ENCODE measurements around the gene CCDC57. TPM values are rescaled to one million over a fixed set of nuclear protein-coding genes. Genes with fewer than 3 reads are reported as not detected.
"Not testable (repeated sequence)": the region's sequence is repeated elsewhere in the genome, so short reads cannot be mapped to it uniquely, and the experiment has no call there.

Gene CCDC57
- total RNA-seq, 4 donors from 2014 or later, result 27.1 to 79.9 (median 50.9) TPM

DNA sequence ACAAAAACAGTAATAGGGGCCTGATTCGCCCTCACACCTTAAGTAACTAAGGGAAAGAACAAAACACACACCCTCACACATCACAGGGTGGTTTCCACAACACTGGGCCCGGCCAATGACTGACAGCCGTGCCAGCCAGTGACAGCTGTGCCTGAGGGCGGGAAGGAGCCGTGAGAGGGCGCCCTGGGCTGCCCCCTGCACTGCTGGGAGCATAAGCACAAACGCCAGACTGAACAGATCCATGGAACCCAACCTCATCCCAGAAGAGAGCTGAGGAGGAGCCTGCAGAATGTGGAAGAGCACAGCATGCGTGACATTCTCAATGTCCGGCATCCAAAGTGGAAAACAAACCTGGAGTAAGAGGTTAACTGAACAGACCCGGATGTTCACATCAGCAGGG lies 44.8 kb upstream of the CCDC57 start:
- H3K4me3 ChIP-seq (replicated peaks in 1 of 3), result no peak overlapping the region
- no peaks in the 10 kb centered on the region for H3K27me3 ChIP-seq
- TF ChIP-seq POLR2A (IDR thresholded peaks at IDR 0.05) (no peak), CTCF (IDR thresholded peaks at IDR 0.05) (no peak)
- 78 to 84% methylated on average over 10 of the region's 10 CpGs for WGBS, 2 donors
- intact Hi-C loops (cut with DNase I), result no loop called here
- H3K4me1 ChIP-seq, result no peaks in the 10 kb centered on the region
- H3K9me3 ChIP-seq, result no peaks in the 10 kb centered on the region
- no peak overlapping the region for H3K27ac ChIP-seq
- peaks cover 43 to 72% of the 10 kb centered on the region in 2 donors for H3K36me3 ChIP-seq
- DNase-seq, result no peak

DNA sequence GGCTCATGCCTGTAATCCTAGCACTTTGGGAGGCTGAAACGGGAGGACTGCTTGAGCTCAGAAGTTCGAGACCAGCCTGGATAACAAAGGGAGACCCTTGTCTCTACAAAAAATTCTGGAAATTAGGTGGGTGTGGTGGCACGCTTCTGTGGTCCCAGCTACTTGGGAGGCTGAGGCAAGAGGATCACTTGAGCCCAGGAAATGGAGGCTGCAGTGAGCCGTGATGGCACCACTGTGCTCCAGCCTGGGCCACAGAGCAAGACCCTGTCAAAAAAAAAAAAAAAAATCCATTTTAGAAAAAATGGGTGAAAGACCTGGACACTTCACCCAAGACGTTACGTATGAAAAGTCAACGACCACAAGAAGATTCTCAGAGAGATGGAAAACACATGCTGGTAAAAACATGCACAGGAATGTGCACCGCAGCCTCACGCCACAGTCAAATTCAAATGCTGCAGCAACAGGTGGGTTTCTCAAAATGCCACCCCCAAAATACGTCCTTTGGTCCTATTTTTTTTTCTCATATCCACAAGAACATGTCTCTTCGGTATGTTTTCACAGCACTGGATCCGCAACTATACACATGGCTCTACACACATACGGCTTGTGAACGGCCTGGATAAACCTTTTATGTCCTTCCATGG lies 43.7 kb upstream of the CCDC57 start:
- TF ChIP-seq CTCF (IDR thresholded peaks at IDR 0.05), result no peak
- TF ChIP-seq POLR2A (IDR thresholded peaks at IDR 0.05), result no peak
- H3K27ac ChIP-seq, result no peak overlapping the region
- WGBS, 2 donors, result 94 to 96% methylated on average over 14 of the region's 14 CpGs
- no peak for DNase-seq
- intact Hi-C loops (cut with DNase I), result no loop called here
- H3K36me3 ChIP-seq, result peaks cover 43 to 72% of the 10 kb centered on the region in 2 donors
- no peak overlapping the region for H3K4me3 ChIP-seq (replicated peaks in 1 of 3)
- no peaks in the 10 kb centered on the region for H3K9me3 ChIP-seq
- no peaks in the 10 kb centered on the region for H3K4me1 ChIP-seq
- H3K27me3 ChIP-seq, result no peaks in the 10 kb centered on the region

GRCh38 chr17:82255402-82255972 lies 42.8 kb upstream of the CCDC57 start:
- intact Hi-C loops (cut with DNase I), result no loop called here
- TF ChIP-seq POLR2A (IDR thresholded peaks at IDR 0.05) (no peak), CTCF (IDR thresholded peaks at IDR 0.05) (no peak)
- H3K27ac ChIP-seq, result no peak overlapping the region
- no peak overlapping the region for H3K4me3 ChIP-seq (replicated peaks in 1 of 3)
- WGBS, 2 donors, result 72 to 88% methylated on average over 13 to 15 of the region's 15 CpGs
- peaks cover 44 to 72% of the 10 kb centered on the region in 2 donors for H3K36me3 ChIP-seq
- no peaks in the 10 kb centered on the region for H3K4me1 ChIP-seq
- no peaks in the 10 kb centered on the region for H3K27me3 ChIP-seq
- no peak for DNase-seq
- no peaks in the 10 kb centered on the region for H3K9me3 ChIP-seq

DNA sequence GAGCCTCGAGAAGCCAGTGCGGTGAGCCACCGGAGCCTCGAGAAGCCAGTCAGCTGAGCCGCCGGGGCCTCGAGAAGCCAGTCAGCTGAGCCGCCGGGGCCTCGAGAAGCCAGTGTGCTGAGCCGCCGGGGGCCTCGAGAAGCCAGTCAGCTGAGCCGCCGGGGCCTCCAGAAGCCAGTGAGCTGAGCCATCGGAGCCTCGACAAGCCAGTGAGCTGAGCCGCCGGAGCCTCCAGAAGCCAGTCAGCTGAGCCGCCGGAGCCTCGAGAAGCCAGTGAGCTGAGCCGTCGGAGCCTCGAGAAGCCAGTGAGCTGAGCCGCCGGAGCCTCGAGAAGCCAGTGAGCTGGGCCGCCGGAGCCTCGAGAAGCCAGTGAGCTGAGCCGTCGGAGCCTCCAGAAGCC lies 42.1 kb upstream of the CCDC57 start:
- peaks cover 51 to 72% of the 10 kb centered on the region in 2 donors for H3K36me3 ChIP-seq
- intact Hi-C loops (cut with DNase I); DNase-seq; H3K4me1 ChIP-seq; H3K27me3 ChIP-seq; H3K4me3 ChIP-seq (replicated peaks in 1 of 3); H3K9me3 ChIP-seq; H3K27ac ChIP-seq: not testable (repeated sequence)
- 97 to 98% methylated on average over 21 to 29 of the region's 33 CpGs for WGBS, 2 donors

DNA sequence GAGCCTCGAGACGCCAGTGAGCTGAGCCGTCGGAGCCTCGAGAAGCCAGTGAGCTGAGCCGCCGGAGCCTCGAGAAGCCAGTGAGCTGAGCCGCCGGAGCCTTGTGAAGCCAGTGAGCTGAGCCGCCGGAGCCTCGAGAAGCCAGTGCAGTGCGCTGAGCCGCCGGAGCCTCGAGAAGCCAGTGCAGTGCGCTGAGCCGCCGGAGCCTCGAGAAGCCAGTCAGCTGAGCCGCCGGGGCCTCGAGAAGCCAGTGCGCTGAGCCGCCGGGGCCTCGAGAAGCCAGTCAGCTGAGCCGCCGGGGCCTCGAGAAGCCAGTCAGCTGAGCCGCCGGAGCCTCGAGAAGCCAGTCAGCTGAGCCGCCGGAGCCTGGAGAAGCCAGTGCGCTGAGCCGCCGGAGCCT lies 41.5 kb upstream of the CCDC57 start:
- H3K9me3 ChIP-seq; H3K27me3 ChIP-seq; DNase-seq; H3K27ac ChIP-seq; H3K4me3 ChIP-seq (replicated peaks in 1 of 3); H3K4me1 ChIP-seq; intact Hi-C loops (cut with DNase I): not testable (repeated sequence)
- H3K36me3 ChIP-seq, result peaks cover 52 to 72% of the 10 kb centered on the region in 2 donors
- 98 to 100% methylated on average over 3 to 18 of the region's 39 CpGs for WGBS, 2 donors

DNA sequence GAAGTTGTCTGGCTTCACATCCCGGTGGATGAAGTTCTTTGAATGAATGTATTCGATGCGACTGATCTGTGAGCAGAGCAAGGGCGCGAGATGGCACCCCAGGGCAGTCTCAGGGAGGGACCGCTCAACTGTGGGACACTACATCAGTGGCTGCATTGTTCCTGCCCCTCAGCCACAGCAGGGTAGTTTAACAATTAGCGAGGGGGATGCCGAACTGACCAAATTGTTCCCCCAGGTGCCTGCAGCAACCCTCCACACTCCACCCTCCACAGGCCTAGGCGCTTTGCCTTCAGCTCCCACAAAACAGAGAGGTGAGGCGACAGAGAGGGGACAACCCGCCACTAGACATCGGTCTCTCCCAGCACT lies 40.5 kb upstream of the CCDC57 start:
- Histone ChIP-seq H3K27ac (no peak overlapping the region), H3K4me3 (replicated peaks in 1 of 3) (no peak overlapping the region), H3K27me3 (no peaks in the 10 kb centered on the region), H3K36me3 (peaks cover 62 to 76% of the 10 kb centered on the region in 2 donors), H3K4me1 (no peaks in the 10 kb centered on the region), H3K9me3 (no peaks in the 10 kb centered on the region)
- no peak for DNase-seq
- intact Hi-C loops (cut with DNase I), result no loop called here
- TF ChIP-seq CTCF (IDR thresholded peaks at IDR 0.05) (no peak), POLR2A (IDR thresholded peaks at IDR 0.05) (no peak)
- WGBS, 2 donors, result 92 to 97% methylated on average over 12 of the region's 12 CpGs

All from thyroid gland (tissue), 4 donors.